HepG2 (cell line): ENCODE results near the gene APCDD1L. TPM values are rescaled to one million over a fixed set of nuclear protein-coding genes. Genes with fewer than 3 reads are reported as not detected.

Experiments
- ATAC-seq: fragments of 200-7000 bp; cut with Tn5 transposase; 3 replicates; pipeline ENCODE4 v1.9.1; 2020; ENCODE audit warnings: mild to moderate bottlenecking, moderate library complexity
- BruUV-seq: library from RNA; stranded (reverse); fragments of 400-500 nt; replicated peaks from 2 replicates; lab custom pipeline; 2021; lab: Mats Ljungman, UMichigan
- CTCF ChIA-PET: fragments of 300-600 bp; formaldehyde crosslinking; extraction: SDS; loops from one replicate; lab custom pipeline; 2021; ENCODE audit warnings: low total read pairs, inconsistent platforms, low intra/inter-chr PET ratio; lab: Yijun Ruan, JAX
- POLR2A ChIA-PET: fragments of 350-600 bp; sonication (Branson Sonifier 250); formaldehyde crosslinking; loops from one replicate; lab custom pipeline; 2020; ENCODE audit warnings: antibody characterized with exemption, inconsistent platforms; lab: Yijun Ruan, JAX
- DNase-seq: peaks from one replicate; pipeline ENCODE4 v3.0.0-alpha.2; 2015; ENCODE audit warnings: low spot score
- FAIRE-seq: peaks from 3 replicates; lab custom pipeline; 2011; peaks lifted over from hg19 to GRCh38; lab: Jason Lieb, UNC
- H2AFZ ChIP-seq: one replicate; pipeline ENCODE4 v1.6.1; 2011; ENCODE audit warnings: low read length, inconsistent platforms
- H3K27ac ChIP-seq: fragments of 300-600 bp; 3 replicates; pipeline ENCODE4 v1.8.0; 2011; ENCODE audit warnings: mixed run types, mild to moderate bottlenecking, mixed read lengths, low read length, inconsistent platforms; ENCODE audit not compliant: insufficient read depth; ENCODE audit errors: extremely low read length
- H3K27me3 ChIP-seq, 2 experiments: fragments of 200-600 bp in 1 of 2; 2 replicates in 1 of 2; 3 replicates in 1 of 2; pipeline versions ENCODE4 v1.6.0 to v1.8.0; 2011; ENCODE audit warnings: low read length in 2 of 2, mild to moderate bottlenecking in 2 of 2, moderate library complexity in 2 of 2, inconsistent platforms in 1 of 2; ENCODE audit not compliant: insufficient read depth in 2 of 2, control insufficient read depth in 1 of 2
- H3K36me3 ChIP-seq, 2 experiments: fragments of 200-600 bp in 1 of 2; replicated peaks in 1 of 2; 2 replicates in 1 of 2; 3 replicates in 1 of 2; pipeline versions ENCODE4 v1.5.1 to v1.8.0; 2011; ENCODE audit warnings: low read length in 2 of 2, inconsistent platforms in 1 of 2; ENCODE audit not compliant: insufficient read depth in 2 of 2, control insufficient read depth in 1 of 2
- H3K4me1 ChIP-seq: 2 replicates; pipeline ENCODE4 v1.5.1; 2012; ENCODE audit warnings: low read length, inconsistent platforms; ENCODE audit not compliant: insufficient read depth
- H3K4me2 ChIP-seq: 2 replicates; pipeline ENCODE4 v1.6.0; 2011; ENCODE audit warnings: low read depth, low read length, inconsistent platforms
- H3K4me3 ChIP-seq, 3 experiments: fragments of 200-600 bp in 1 of 3; sonication (generic), shearing (Covaris generic) in 1 of 3; replicated peaks in 1 of 3; 2 replicates each; pipeline ENCODE4 v1.5.1; 2011 to 2016; ENCODE audit warnings: low read length in 3 of 3, inconsistent platforms in 2 of 3, low read depth in 2 of 3, mild to moderate bottlenecking in 2 of 3, control low read depth in 1 of 3, mixed read lengths in 1 of 3; ENCODE audit not compliant: insufficient read depth in 1 of 3
- H3K79me2 ChIP-seq: one replicate; pipeline ENCODE4 v1.6.1; 2011; ENCODE audit warnings: low read length, inconsistent platforms; ENCODE audit not compliant: insufficient read depth
- H3K9ac ChIP-seq: 2 replicates; pipeline ENCODE4 v1.6.0; 2011; ENCODE audit warnings: mild to moderate bottlenecking, low read depth, low read length, inconsistent platforms; ENCODE audit not compliant: insufficient read depth
- H3K9me3 ChIP-seq: 2 replicates; pipeline ENCODE4 v1.5.1; 2012; ENCODE audit warnings: mild to moderate bottlenecking, low read length
- H4K20me1 ChIP-seq: 2 replicates; pipeline ENCODE4 v1.6.0; 2011; ENCODE audit warnings: inconsistent platforms, mild to moderate bottlenecking, low read length, moderate library complexity; ENCODE audit not compliant: insufficient read depth
- FOSL1 ChIP-seq: sonication (generic); formaldehyde crosslinking; IDR thresholded peaks from 2 replicates; pipeline ENCODE4 v1.9.0; 2021; ENCODE audit warnings: missing genetic modification reagents, borderline replicate concordance
- ZNF430 ChIP-seq: sonication (generic); formaldehyde crosslinking; IDR thresholded peaks from 2 replicates; pipeline ENCODE4 v1.9.0; 2021; ENCODE audit warnings: mild to moderate bottlenecking, missing genetic modification reagents
- ZNF660 ChIP-seq: sonication (generic); formaldehyde crosslinking; IDR thresholded peaks from 2 replicates; pipeline ENCODE4 v1.5.1; 2020; ENCODE audit warnings: mild to moderate bottlenecking, low read depth, missing genetic modification reagents, borderline replicate concordance
- WGBS: methylation state at CpG from one replicate; pipeline ENCODE4 v1.1.6; 2017; ENCODE audit warnings: low lambda C conversion rate; 5-methylcytosine and 5-hydroxymethylcytosine counted together
- in situ Hi-C: cut with HindIII; loops from 2 replicates; pipeline ENCODE4 v1.10.0; 2017; ENCODE audit warnings: low pct_unique_long_range_greater_than_20kb; ENCODE audit not compliant: extremely low pct_ligation_motif_present
- intact Hi-C: fragments of 100-400 bp; cut with micrococcal nuclease; formaldehyde crosslinking; loops from one replicate; pipeline ENCODE4 v1.10.0; 2022; ENCODE audit not compliant: unreplicated experiment
- polyA plus RNA-seq, 8 experiments: library from polyadenylated mRNA; depleted of rRNA in 3 of 8; stranded (reverse) in 7 of 8; unstranded in 1 of 8; fragments of >200 nt; fragmentation: Illumina TruSeq in 4 of 8; extraction: Trizol in 4 of 8; gene quantifications; 2 replicates each; pipeline versions ENCODE4 v1.2.1 to v1.2.3, GENCODE V29; 2011 to 2016; ENCODE audit warnings: low read depth in 4 of 8, missing spikeins in 1 of 8, mixed read lengths in 1 of 8; ENCODE audit not compliant: insufficient read depth in 1 of 8
- total RNA-seq, 5 experiments: library from RNA; depleted of rRNA; stranded (reverse); fragments of >200 nt; fragmentation: Illumina TruSeq; extraction: Trizol; gene quantifications; 2 replicates each; pipeline ENCODE4 v1.2.3, GENCODE V29; 2016; ENCODE audit warnings: low read depth in 1 of 5
- TF ChIP-seq, protein P1 (sequence below): sonication (generic); formaldehyde crosslinking; IDR thresholded peaks from 2 replicates; pipeline ENCODE4 v1.5.0; 2020; ENCODE audit warnings: mild to moderate bottlenecking, missing genetic modification reagents

The APCDD1L gene
- total and polyA plus RNA-seq, 2 of the 13 experiments (the other 11 are each of a cell fraction or from before 2014, with no cell fraction given): not detected

DNA sequence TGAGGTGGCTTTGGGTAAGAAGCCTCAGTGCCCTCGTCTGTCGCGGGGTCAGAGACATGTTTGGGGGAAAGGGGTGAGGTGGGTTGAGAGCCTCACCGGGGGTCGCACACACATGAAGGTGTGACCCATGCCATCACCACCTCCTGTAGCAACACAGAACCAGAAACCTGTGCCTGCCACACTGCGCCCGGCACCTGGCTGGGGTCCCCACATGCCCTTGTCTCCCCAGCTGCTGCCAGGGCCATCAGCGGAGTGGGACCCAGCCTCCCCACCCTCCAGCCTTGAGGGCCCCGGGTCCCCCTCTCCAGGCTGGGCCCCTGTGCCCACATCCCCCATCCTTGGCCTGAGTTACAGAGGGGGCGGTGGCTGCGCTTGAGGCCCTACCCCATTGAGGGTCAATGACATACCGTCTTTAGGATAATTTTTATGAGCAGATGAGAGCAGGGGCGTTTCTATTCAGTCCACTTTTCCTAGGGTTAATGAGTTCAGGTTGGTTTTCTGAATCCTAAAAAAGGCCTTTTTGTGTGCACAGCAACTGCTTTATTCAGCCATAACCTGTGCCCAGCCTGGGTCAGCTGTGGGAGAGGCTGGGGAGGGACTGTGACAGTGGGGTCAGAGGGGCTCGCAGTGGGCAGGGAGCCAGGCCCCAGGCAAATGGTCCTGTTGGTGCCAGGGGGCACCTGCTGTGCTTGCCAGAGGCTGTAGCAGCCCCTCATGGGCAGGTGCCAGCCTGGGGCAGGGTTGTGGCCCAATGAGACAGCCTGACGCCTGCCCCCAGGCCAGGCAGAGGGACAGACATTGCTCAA, 19.4 kb downstream of the APCDD1L start:
- DNase-seq (no peak), FAIRE-seq (no peak), ATAC-seq (no peak)
- Histone ChIP-seq H3K27ac (no peak overlapping the region), H3K9ac (no peak overlapping the region), H3K36me3 (no peaks in the 10 kb centered on the region), H3K4me2 (no peak overlapping the region), H3K9me3 (no peaks in the 10 kb centered on the region), H3K79me2 (no peaks in the 10 kb centered on the region), H3K4me3 (no peak overlapping the region), H3K27me3 (peaks cover 6 to 12% of the 10 kb centered on the region in 2 experiments; a peak in 3 of 5 replicates), H4K20me1 (no peaks in the 10 kb centered on the region), H2AFZ (no peak overlapping the region), H3K4me1 (no peaks in the 10 kb centered on the region)
- WGBS: 51% methylated on average over 15 of the region's 15 CpGs
- in situ Hi-C loops: no loop called here
- no TSS peak for BruUV-seq
- intact Hi-C loops: no loop called here
- CTCF ChIA-PET: no interaction called here
- TF ChIP-seq FOSL1 (CRISPR knock-in tag): 0 out of 2 replicates have a peak, but pooled peaks have one; percentile 8
- TF ChIP-seq, protein P1, sequence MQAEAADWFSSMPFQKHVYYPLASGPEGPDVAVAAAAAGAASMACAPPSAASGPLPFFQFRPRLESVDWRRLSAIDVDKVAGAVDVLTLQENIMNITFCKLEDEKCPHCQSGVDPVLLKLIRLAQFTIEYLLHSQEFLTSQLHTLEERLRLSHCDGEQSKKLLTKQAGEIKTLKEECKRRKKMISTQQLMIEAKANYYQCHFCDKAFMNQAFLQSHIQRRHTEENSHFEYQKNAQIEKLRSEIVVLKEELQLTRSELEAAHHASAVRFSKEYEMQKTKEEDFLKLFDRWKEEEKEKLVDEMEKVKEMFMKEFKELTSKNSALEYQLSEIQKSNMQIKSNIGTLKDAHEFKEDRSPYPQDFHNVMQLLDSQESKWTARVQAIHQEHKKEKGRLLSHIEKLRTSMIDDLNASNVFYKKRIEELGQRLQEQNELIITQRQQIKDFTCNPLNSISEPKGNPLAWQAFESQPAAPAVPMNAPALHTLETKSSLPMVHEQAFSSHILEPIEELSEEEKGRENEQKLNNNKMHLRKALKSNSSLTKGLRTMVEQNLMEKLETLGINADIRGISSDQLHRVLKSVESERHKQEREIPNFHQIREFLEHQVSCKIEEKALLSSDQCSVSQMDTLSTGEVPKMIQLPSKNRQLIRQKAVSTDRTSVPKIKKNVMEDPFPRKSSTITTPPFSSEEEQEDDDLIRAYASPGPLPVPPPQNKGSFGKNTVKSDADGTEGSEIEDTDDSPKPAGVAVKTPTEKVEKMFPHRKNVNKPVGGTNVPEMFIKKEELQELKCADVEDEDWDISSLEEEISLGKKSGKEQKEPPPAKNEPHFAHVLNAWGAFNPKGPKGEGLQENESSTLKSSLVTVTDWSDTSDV: no peak
- no peak for TF ChIP-seq ZNF430 (CRISPR knock-in tag)
- no peak for TF ChIP-seq ZNF660 (CRISPR knock-in tag)
- POLR2A ChIA-PET: no interaction called here
